GM19239 (cell line): ENCODE measurements around the gene DEFB112.

Source experiments
- DNase-seq: peaks from one replicate; pipeline ENCODE4 v3.0.0; 2011; ENCODE audit warnings: low spot score; ENCODE audit not compliant: insufficient read length
- FAIRE-seq: peaks from 2 replicates; lab custom pipeline; 2011; peaks lifted over from hg19 to GRCh38; lab: Jason Lieb, UNC

DEFB112 gene, protein sequence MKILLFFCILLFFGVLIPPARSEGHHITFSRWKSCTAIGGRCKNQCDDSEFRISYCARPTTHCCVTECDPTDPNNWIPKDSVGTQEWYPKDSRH

GRCh38 chr6:50049829-50050228, at the start of gene DEFB112:
Gene DEFB112 (minus strand): TSS chr6:50049929. CDS start chr6:50049869, 60 bp downstream.
- no peak for FAIRE-seq
- DNase-seq = no peak

GRCh38 chr6:50098641-50098993, 48.9 kb upstream of the DEFB112 start:
- FAIRE-seq (no peak), DNase-seq (no peak)

DNA sequence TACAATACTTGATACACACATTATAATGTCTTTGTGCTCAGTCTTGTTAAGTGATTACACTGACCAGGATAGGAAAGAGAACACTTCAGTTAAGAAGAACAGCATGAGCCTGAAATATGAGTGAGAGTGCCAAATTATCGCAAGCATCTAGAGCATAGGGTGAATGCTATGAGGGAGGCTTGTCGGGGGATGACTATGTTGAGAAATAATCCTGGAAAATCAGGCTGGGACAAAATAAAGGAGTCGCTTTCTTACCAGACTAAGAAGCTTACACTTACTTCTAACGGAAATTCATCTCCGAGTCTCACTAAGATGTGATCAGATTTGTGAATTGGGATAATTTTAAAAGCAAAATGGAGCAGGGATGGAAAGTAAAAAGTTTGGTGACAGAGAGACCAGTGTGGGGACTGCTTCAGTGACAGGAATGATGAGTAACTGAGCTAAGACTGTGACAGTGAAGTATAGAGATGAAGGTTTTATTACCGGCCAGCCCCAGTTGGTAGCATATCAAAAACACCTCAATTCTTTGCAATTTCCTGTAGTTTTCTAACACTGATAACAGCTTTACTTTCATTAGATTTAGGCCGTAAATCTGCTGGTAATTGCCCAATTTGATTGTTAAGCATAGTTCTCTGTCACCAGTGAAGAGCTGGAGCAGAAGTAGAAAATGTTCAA, 48.4 kb upstream of the DEFB112 start:
- DNase-seq = no peak
- FAIRE-seq = no peak

- DNase-seq (no peak), FAIRE-seq (no peak)
These were observed 46.6 kb upstream of the DEFB112 start for GRCh38 chr6:50096296-50096695.

DNA sequence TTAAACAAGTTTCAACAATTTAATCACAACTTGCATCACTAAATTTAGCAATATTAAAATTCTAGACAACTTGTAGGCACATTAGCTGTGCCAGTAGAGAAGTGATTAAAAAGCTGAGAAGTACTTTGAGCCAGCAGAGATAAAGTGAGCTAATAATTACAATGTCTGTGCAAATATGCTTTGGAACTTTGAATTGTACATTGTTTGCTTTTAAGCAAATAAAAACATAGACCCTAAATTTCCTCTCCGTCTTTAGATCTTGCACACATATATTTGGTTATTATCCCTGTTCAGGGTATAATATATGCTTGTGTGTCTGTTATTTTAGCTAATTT, 44.2 kb upstream of the DEFB112 start:
- DNase-seq (no peak), FAIRE-seq (no peak)

DNA sequence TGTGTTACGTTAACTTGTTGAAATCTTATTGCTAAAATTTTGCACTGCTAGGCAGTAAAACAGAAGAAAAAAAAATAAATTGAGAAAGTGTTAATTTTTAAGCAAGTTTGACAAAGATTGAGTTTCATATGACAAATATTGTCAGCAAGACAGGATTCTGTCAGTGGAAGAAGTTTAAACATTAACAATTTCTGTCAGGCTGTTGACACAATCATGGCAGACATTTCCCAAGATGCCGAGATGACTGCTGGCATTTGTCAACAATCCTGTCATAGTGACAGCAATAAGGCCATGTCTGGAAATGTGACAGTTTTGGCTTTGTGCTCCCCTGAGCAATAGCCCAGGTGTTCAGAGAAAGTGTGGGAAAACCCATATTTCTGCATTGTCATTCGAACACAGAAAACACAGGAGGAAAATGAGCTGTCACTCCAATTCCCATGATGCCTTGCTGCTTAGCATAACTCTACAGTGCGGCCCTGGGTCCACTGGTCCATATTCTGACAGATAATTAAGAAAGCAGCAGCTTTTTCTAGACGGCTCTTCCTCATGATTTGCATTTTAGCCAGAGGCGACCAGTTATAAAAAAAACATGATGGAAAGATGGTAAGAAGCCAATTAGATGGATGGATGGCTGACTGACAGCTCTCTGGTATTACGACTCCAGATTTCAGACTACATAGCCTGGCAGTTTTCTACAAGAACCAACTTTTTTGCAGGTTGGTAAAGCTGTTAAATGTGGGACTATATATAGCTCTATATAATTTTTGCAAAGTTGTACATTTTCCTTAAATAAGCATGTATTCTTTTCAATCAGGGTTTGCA, 43.6 kb upstream of the DEFB112 start:
- FAIRE-seq (no peak), DNase-seq (no peak)

DNA sequence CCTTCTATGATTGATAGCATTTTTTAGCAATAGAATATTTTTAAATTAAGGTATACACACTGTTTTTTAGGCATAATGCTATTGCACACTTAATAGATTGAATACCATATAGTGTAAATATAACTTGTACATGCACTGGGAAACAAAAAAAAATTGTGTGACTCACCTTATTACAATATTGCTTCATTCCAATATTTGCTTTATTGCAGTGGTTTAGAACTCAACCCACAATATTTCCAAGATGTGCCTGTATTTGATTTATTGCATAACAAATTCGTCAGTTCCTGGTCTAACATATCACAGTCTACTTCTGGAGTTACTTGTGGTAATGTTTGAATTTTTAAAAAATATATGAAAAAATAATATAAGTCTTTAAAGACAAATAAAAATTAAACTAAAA, 41.9 kb upstream of the DEFB112 start:
- FAIRE-seq = no peak
- no peak for DNase-seq

GRCh38 chr6:50089911-50090310, 40.2 kb upstream of the DEFB112 start:
- FAIRE-seq = no peak
- DNase-seq = no peak

DNA sequence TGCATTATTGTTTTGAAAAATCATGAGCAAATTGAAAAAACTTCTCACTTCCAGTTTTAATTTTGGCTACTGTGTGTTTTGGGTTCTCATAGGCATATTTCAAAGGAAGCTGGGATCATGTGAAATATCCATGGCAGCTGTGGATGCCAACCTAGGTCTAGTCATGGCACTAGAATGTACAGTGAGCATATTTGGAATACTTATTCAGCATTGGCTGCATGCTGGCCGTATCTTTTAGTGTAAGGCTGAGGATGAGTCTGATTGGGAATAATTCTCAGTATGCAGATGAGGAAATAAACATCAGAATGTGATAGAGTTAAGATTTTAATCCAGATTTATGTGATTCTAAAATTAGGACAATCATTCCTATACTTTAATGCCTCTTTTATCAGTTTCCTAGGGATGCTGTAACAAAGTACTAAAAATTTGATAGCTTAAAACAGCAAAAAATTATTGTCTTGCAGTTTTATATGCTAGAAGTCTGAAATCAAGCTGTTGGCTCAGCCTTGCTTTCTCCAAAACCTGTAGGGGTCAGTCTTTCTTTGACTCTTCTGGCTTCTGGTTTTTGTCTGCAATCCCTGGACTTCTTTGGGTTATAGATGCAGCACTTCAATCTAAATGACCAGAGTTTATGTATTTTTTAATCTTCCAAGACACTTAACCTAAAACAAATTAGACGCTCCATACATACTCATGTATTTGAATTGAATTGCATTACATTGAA, 37.7 kb upstream of the DEFB112 start:
- no peak for FAIRE-seq

DNA sequence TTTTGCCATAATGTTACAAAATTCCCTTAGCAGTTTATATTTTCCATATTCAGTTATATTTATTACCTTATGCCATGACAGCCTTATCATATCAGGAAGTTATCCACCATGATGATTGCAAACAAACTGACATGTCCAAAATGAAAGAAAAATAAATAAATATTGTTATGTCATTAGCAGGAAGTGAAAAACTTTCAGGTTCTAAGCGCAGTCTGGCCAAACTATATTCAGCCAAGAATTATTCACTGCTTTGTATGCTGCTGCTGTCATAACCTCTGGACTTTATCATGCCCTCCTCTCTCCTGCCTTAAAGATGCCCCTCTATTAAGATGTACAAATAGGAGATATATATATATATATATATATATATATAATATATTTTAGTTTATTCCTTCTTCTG, 27.7 kb upstream of the DEFB112 start:
- FAIRE-seq = no peak
- DNase-seq = no peak

More for the DNA sequence above, 37.7 kb upstream of the DEFB112 start:
- no peak for DNase-seq

- no peak for FAIRE-seq
- no peak for DNase-seq
These were observed 26.7 kb upstream of the DEFB112 start for GRCh38 chr6:50076431-50076830.

- DNase-seq (no peak), FAIRE-seq (no peak)
These were observed 22.2 kb upstream of the DEFB112 start for GRCh38 chr6:50071921-50072320.

- DNase-seq (no peak), FAIRE-seq (no peak)
These were observed 20.4 kb upstream of the DEFB112 start for GRCh38 chr6:50070101-50070500.

DNA sequence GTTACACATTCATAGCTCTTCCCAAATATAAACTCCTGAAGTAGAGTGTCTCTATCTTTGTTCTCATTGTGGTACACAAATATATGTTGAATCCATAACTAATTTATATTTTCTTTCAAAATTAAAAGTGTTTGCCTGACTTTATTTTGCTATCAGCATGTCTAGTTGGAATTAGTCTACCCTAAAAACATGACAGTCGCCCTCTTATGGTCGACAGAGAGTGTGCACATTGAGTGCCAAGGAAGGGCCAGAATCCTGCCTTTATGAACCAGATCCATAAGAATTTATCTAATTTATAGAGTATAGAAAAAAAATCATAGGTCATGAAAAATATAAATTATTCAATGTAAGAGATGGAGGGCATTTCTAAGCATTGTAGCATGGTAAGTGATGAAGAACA, 12.3 kb upstream of the DEFB112 start:
- DNase-seq = no peak
- FAIRE-seq = no peak

- FAIRE-seq (no peak), DNase-seq (no peak)
These were observed 6.5 kb upstream of the DEFB112 start for GRCh38 chr6:50056242-50056641.

DNA sequence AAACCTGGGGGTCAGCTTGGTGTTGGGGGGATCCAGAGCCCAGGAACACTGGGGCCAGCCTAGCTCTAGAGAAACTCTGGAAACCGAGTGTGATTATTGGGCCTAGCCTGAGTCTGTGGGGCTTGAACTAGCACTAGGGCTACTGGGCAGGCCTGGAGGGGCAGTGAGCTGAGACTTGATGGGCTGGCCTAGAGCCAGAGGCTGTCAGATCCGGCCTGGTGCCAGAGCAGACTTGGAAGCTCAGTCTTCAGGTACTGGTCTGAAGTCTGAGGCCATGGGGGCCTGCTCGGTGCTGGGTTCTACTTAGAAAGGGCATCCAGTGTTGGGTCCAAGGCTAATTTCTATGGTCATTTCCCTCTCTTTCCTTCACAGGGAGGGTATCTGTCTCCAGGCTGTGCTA, 2.7 kb downstream of the DEFB112 start:
- FAIRE-seq (no peak), DNase-seq (no peak)

GRCh38 chr6:50030777-50031562, 18.8 kb downstream of the DEFB112 start:
- no peak for DNase-seq
- no peak for FAIRE-seq

- DNase-seq (no peak), FAIRE-seq (no peak)
These were observed 19.4 kb downstream of the DEFB112 start for GRCh38 chr6:50030350-50030749.

GRCh38 chr6:50025258-50025657, 24.5 kb downstream of the DEFB112 start:
- DNase-seq = no peak
- no peak for FAIRE-seq

DNA sequence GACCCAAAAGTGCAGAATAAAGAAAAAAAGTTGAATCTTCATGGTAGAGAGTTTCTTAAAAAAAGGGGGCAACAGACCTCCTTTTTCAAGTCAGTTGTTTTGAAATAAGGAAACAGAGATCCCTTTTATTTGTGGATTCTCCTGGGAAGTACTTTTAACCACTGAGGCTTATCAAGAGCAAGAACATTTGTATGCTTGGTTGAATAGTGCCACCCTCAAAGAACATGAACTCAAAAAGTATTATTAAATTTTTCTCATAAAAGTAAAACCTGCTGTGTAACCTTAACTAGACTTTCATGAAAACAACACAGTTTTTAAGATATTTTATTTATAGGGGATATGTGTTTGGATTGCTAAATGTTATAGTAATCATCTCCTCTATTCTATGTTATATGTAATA, 27.8 kb downstream of the DEFB112 start, which contains the start of gene DEFB110:
DEFB110 (minus strand) TSS at position 101 of the 400 bp plus-strand sequence; CDS start at position 42, 59 bp downstream.
- FAIRE-seq (no peak), DNase-seq (no peak)
